Caco-2 (cell line): Measurements from ENCODE around the gene CTNNB1. TPM values are rescaled to one million over a fixed set of nuclear protein-coding genes. Genes with fewer than 3 reads are reported as not detected.

Experiments
- BruUV-seq: library from RNA; stranded (reverse); fragments of 400-500 nt; replicated peaks from 2 replicates; lab custom pipeline; 2021; lab: Mats Ljungman, UMichigan
- CTCF ChIA-PET: fragments of 300-600 bp; sonication (Branson Sonifier 250); formaldehyde crosslinking; loops from one replicate; lab custom pipeline; 2022; ENCODE audit warnings: antibody characterized with exemption; lab: Charles Lee
- POLR2A ChIA-PET: fragments of 300-600 bp; sonication (Branson Sonifier 250); formaldehyde crosslinking; loops from one replicate; lab custom pipeline; 2022; ENCODE audit warnings: antibody characterized with exemption; lab: Charles Lee
- DNase-seq, 2 experiments: peaks; one replicate each; pipeline versions ENCODE4 v3.0.0 to v3.0.0-alpha.2; 2020 to 2022
- H3K27me3 ChIP-seq: replicated peaks from 2 replicates; pipeline ENCODE4 v1.6.0; 2011; ENCODE audit warnings: low read length; ENCODE audit not compliant: control insufficient read depth, insufficient read depth
- H3K36me3 ChIP-seq: 2 replicates; pipeline ENCODE4 v1.5.1; 2011; ENCODE audit warnings: low read length; ENCODE audit not compliant: control insufficient read depth, insufficient read depth
- H3K4me1 ChIP-seq: fragments of 250-450 bp; sonication (Bioruptor Pico); 2 replicates; pipeline ENCODE4 v1.5.1; 2020; ENCODE audit warnings: mild to moderate bottlenecking
- H3K4me3 ChIP-seq: 2 replicates; pipeline ENCODE4 v1.5.1; 2011; ENCODE audit warnings: low read depth, mild to moderate bottlenecking, control low read depth, low read length
- H3K9me3 ChIP-seq: fragments of 250-450 bp; sonication (Bioruptor Pico); 2 replicates; pipeline ENCODE4 v1.5.1; 2020; ENCODE audit warnings: mild to moderate bottlenecking, moderate library complexity
- H3K27ac Mint-ChIP-seq: one replicate; pipeline ENCODE4 v1.8.0; 2022; ENCODE audit warnings: mixed read lengths; ENCODE audit not compliant: unreplicated experiment
- H3K27me3 Mint-ChIP-seq: one replicate; pipeline ENCODE4 v1.8.0; 2022; ENCODE audit warnings: mixed read lengths; ENCODE audit not compliant: insufficient read depth, unreplicated experiment
- H3K36me3 Mint-ChIP-seq: one replicate; pipeline ENCODE4 v1.8.0; 2022; ENCODE audit warnings: mild to moderate bottlenecking, mixed read lengths; ENCODE audit not compliant: insufficient read depth, unreplicated experiment
- H3K4me1 Mint-ChIP-seq: one replicate; pipeline ENCODE4 v1.8.0; 2022; ENCODE audit warnings: low read depth, mixed read lengths; ENCODE audit not compliant: unreplicated experiment
- H3K4me3 Mint-ChIP-seq: one replicate; pipeline ENCODE4 v1.8.0; 2022; ENCODE audit warnings: mild to moderate bottlenecking, moderate library complexity, mixed read lengths; ENCODE audit not compliant: unreplicated experiment
- H3K9me3 Mint-ChIP-seq: one replicate; pipeline ENCODE4 v1.8.0; 2022; ENCODE audit warnings: mixed read lengths; ENCODE audit not compliant: unreplicated experiment
- CTCF ChIP-seq, 2 experiments: fragments of 200-600 bp in 1 of 2; IDR thresholded peaks; 1 replicate in 1 of 2; 2 replicates in 1 of 2; pipeline versions ENCODE4 v1.5.1 to v1.8.0; 2011 to 2022; ENCODE audit warnings: antibody characterized with exemption in 1 of 2, control low read depth in 1 of 2, inconsistent platforms in 1 of 2, low read depth in 1 of 2, low read length in 1 of 2, mild to moderate bottlenecking in 1 of 2, moderate library complexity in 1 of 2; ENCODE audit not compliant: insufficient read depth in 1 of 2, severe bottlenecking in 1 of 2, unreplicated experiment in 1 of 2
- intact Hi-C: fragments of 100-400 bp; cut with micrococcal nuclease; formaldehyde crosslinking; loops from one replicate; pipeline ENCODE4 v1.10.0; 2022; ENCODE audit not compliant: unreplicated experiment
- total RNA-seq: library from RNA; stranded (reverse); gene quantifications from 2 replicates; pipeline ENCODE4 v1.2.3, GENCODE V29; 2022

The CTNNB1 gene
- total RNA-seq, 1 experiment from 2014 or later: 206 TPM

GRCh38 chr3:41288785-41289184 is 89.5 kb downstream of the CTNNB1 start:
- Mint-ChIP-seq H3K27ac (no peak overlapping the region), H3K4me3 (no peak overlapping the region), H3K36me3 (no peaks in the 10 kb centered on the region), H3K4me1 (no peaks in the 10 kb centered on the region), H3K27me3 (no peaks in the 10 kb centered on the region), H3K9me3 (no peaks in the 10 kb centered on the region)
- CTCF ChIA-PET: interaction anchor here (0.6 kb wide), 1 partner anchor 443 kb away, joined by 3 read pairs; no protein-coding TSS in a partner anchor
- BruUV-seq: no TSS peak
- POLR2A ChIA-PET: no interaction called here
- no peak overlapping the region for H3K4me3 ChIP-seq
- intact Hi-C loops: no loop called here
- no peaks in the 10 kb centered on the region for H3K4me1 ChIP-seq
- no peak for DNase-seq
- no peaks in the 10 kb centered on the region for H3K36me3 ChIP-seq
- H3K9me3 ChIP-seq: no peaks in the 10 kb centered on the region
- TF ChIP-seq CTCF (IDR thresholded peaks at IDR 0.05; ENCODE audit: insufficient read depth in 1 of 2, low read depth in 1 of 2, low read length in 1 of 2, severe bottlenecking in 1 of 2, unreplicated experiment in 1 of 2): no peak
- H3K27me3 ChIP-seq: no peaks in the 10 kb centered on the region
